ENCODE data around the gene SLC35E2B.
"Not testable (repeated sequence)": the region's sequence is repeated elsewhere in the genome, so short reads cannot be mapped to it uniquely, and the experiment has no call there.

- TF ChIP-seq CTCF (IDR thresholded peaks at IDR 0.05); POLR2A (IDR thresholded peaks at IDR 0.05); EP300 (IDR thresholded peaks at IDR 0.05; ENCODE audit: low read depth); POLR2AphosphoS5 (IDR thresholded peaks at IDR 0.05): not testable (repeated sequence)
Measured at GRCh38 chr1:1691443-1691842, 1.2 kb downstream of the SLC35E2B start.

All from transverse colon (tissue), 4 donors.